Thyroid gland (tissue), 4 donors: ENCODE measurements around the gene PLEKHH1.
"Not testable (repeated sequence)": the region's sequence is repeated elsewhere in the genome, so short reads cannot be mapped to it uniquely, and the experiment has no call there.

Experiments
- CTCF ChIP-seq, 6 experiments: fragments of 200-600 bp in 3 of 6; fragments of 450-650 bp in 3 of 6; sonication (generic) in 3 of 6; IDR thresholded peaks; one replicate each; pipeline ENCODE4 v1.5.1; 2016 to 2019; ENCODE audit warnings: antibody characterized with exemption in 6 of 6, mild to moderate bottlenecking in 2 of 6, inconsistent platforms in 1 of 6, moderate library complexity in 1 of 6
- POLR2A ChIP-seq, 2 donors: fragments of 450-650 bp; IDR thresholded peaks; one replicate each; pipeline ENCODE4 v1.6.1; 2017; ENCODE audit warnings: antibody characterized with exemption in 2 of 2, mild to moderate bottlenecking in 2 of 2, moderate library complexity in 1 of 2

- not testable (repeated sequence) for TF ChIP-seq CTCF, POLR2A (IDR thresholded peaks at IDR 0.05)
Observed at GRCh38 chr14:67600562-67600974, 67.5 kb downstream of the PLEKHH1 start.
